ENCODE data around the gene MANBA.

DNA sequence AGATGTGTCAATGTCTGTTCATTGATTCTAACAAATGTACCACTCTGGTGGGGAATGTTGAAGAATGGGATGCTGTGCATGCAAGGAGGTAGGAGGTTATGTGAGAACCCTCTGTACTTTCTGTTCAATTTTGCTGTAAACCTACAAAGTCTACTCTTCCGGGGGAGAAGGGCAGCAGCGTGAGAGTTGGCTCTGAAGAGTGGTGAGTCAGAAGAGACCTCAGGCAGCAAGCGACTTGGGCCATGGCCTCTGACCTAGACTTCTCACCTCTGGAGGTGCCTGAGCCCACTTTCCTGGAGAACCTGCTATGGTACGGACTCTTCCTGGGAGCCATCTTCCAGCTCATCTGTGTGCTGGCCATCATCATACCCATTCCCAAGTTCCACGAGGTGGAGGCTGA is 26.7 kb downstream of the MANBA start:
- TF ChIP-seq, protein P1, sequence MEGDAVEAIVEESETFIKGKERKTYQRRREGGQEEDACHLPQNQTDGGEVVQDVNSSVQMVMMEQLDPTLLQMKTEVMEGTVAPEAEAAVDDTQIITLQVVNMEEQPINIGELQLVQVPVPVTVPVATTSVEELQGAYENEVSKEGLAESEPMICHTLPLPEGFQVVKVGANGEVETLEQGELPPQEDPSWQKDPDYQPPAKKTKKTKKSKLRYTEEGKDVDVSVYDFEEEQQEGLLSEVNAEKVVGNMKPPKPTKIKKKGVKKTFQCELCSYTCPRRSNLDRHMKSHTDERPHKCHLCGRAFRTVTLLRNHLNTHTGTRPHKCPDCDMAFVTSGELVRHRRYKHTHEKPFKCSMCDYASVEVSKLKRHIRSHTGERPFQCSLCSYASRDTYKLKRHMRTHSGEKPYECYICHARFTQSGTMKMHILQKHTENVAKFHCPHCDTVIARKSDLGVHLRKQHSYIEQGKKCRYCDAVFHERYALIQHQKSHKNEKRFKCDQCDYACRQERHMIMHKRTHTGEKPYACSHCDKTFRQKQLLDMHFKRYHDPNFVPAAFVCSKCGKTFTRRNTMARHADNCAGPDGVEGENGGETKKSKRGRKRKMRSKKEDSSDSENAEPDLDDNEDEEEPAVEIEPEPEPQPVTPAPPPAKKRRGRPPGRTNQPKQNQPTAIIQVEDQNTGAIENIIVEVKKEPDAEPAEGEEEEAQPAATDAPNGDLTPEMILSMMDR (IDR thresholded peaks at IDR 0.05; ENCODE audit: insufficient read depth, low read length, poor library complexity, severe bottlenecking): no peak
- no peak for TF ChIP-seq EZH2phosphoT487 (conservative IDR thresholded peaks at IDR 0.05; ENCODE audit: low read length)
